Type B pancreatic cell (in vitro differentiated cells): ENCODE results near the gene KCNRG. TPM values are rescaled to one million over a fixed set of nuclear protein-coding genes. Genes with fewer than 3 reads are reported as not detected.
A peak's percentile ranks its signal among the peaks of the same experiment; 100 is the strongest.

ENCODE experiments used
- DNase-seq: peaks from one replicate; pipeline ENCODE4 v3.0.0; 2021; ENCODE audit warnings: mixed read lengths; ENCODE audit not compliant: unreplicated experiment; ENCODE audit errors: extremely low spot score
- H3K27ac Mint-ChIP-seq: 2 replicates; pipeline ENCODE4 v1.8.0; 2021; ENCODE audit warnings: mild to moderate bottlenecking, mixed read lengths
- H3K27me3 Mint-ChIP-seq: 2 replicates; pipeline ENCODE4 v1.8.0; 2021; ENCODE audit warnings: mixed read lengths
- H3K36me3 Mint-ChIP-seq: 2 replicates; pipeline ENCODE4 v1.8.0; 2021; ENCODE audit warnings: mixed read lengths
- H3K4me1 Mint-ChIP-seq: one replicate; pipeline ENCODE4 v1.8.0; 2021; ENCODE audit warnings: mixed read lengths; ENCODE audit not compliant: unreplicated experiment
- H3K4me3 Mint-ChIP-seq: 2 replicates; pipeline ENCODE4 v1.8.0; 2021; ENCODE audit warnings: mild to moderate bottlenecking, mixed read lengths
- H3K9me3 Mint-ChIP-seq: 2 replicates; pipeline ENCODE4 v1.8.0; 2021; ENCODE audit warnings: mixed read lengths
- CTCF ChIP-seq: fragments of 200-600 bp; sonication (generic); conservative IDR thresholded peaks from 2 replicates; pipeline ENCODE4 v1.5.0; 2021; ENCODE audit warnings: antibody characterized with exemption, mild to moderate bottlenecking
- total RNA-seq: library from RNA; stranded (reverse); gene quantifications from 2 replicates; pipeline ENCODE4 v1.2.1, GENCODE V29; 2021; ENCODE audit warnings: low replicate concordance

The KCNRG gene
- total RNA-seq, 1 donor from 2014 or later, result 1.1 TPM

- Mint-ChIP-seq H3K4me1 (peaks cover 3% of the 10 kb centered on the region), H3K4me3 (peak overlapping the region; percentile 38), H3K27me3 (no peaks in the 10 kb centered on the region), H3K9me3 (peaks cover 3% of the 10 kb centered on the region), H3K36me3 (peaks cover 49% of the 10 kb centered on the region), H3K27ac (no peak overlapping the region)
- DNase-seq, result no peak
- TF ChIP-seq CTCF, result no peak
Measured at GRCh38 chr13:50014386-50014785, 858 bp upstream of the KCNRG start.

GRCh38 chr13:50015750-50016149, 506 bp downstream of the KCNRG start:
- Mint-ChIP-seq H3K36me3 (peaks cover 51% of the 10 kb centered on the region), H3K4me1 (peaks cover 3% of the 10 kb centered on the region)
- TF ChIP-seq CTCF, result no peak

GRCh38 chr13:50016444-50016843, 1.2 kb downstream of the KCNRG start:
- no peaks in the 10 kb centered on the region for H3K27me3 Mint-ChIP-seq
- H3K27ac Mint-ChIP-seq, result no peak overlapping the region
- H3K4me3 Mint-ChIP-seq, result no peak overlapping the region
- H3K4me1 Mint-ChIP-seq, result peaks cover 3% of the 10 kb centered on the region
- no peak for DNase-seq
- no peak for TF ChIP-seq CTCF
- peaks cover 46% of the 10 kb centered on the region for H3K36me3 Mint-ChIP-seq
- peaks cover 3% of the 10 kb centered on the region for H3K9me3 Mint-ChIP-seq

More at GRCh38 chr13:50015750-50016149, 506 bp downstream of the KCNRG start:
- peaks cover 3% of the 10 kb centered on the region for H3K9me3 Mint-ChIP-seq
- no peaks in the 10 kb centered on the region for H3K27me3 Mint-ChIP-seq
- no peak for DNase-seq
- no peak overlapping the region for H3K27ac Mint-ChIP-seq
- H3K4me3 Mint-ChIP-seq, result no peak overlapping the region

GRCh38 chr13:50017819-50018218, 2.6 kb downstream of the KCNRG start:
- Mint-ChIP-seq H3K27me3 (no peaks in the 10 kb centered on the region), H3K4me3 (no peak overlapping the region), H3K36me3 (peaks cover 36% of the 10 kb centered on the region), H3K9me3 (peaks cover 3% of the 10 kb centered on the region), H3K4me1 (peaks cover 3% of the 10 kb centered on the region), H3K27ac (no peak overlapping the region)
- no peak for DNase-seq
- TF ChIP-seq CTCF, result no peak

- Mint-ChIP-seq H3K36me3 (peaks cover 16% of the 10 kb centered on the region), H3K27me3 (no peaks in the 10 kb centered on the region), H3K9me3 (no peaks in the 10 kb centered on the region), H3K4me3 (no peak overlapping the region), H3K27ac (peak overlapping the region; percentile 75), H3K4me1 (peaks cover 16% of the 10 kb centered on the region)
- TF ChIP-seq CTCF, result no peak
- no peak for DNase-seq
Measured at GRCh38 chr13:50025436-50025835, 10.2 kb downstream of the KCNRG start.
